GM12878 (cell line): ENCODE results near the gene ASXL2. TPM values are rescaled to one million over a fixed set of nuclear protein-coding genes. Genes with fewer than 3 reads are reported as not detected.

Experiments used
- EED ChIP-seq: sonication (generic); IDR thresholded peaks from 2 replicates; pipeline ENCODE4 v1.6.1; 2016; ENCODE audit warnings: antibody characterized with exemption, low read depth
- KLF5 ChIP-seq: fragments of 450-650 bp; IDR thresholded peaks from 2 replicates; pipeline ENCODE4 v1.6.1; 2014; ENCODE audit warnings: mild to moderate bottlenecking; ENCODE audit not compliant: partially characterized antibody
- MYC ChIP-seq: IDR thresholded peaks from 2 replicates; pipeline ENCODE4 v1.6.1; 2011; ENCODE audit warnings: mild to moderate bottlenecking, low read length, moderate library complexity, inconsistent platforms; ENCODE audit not compliant: insufficient read depth, insufficient replicate concordance, insufficient read length, severe bottlenecking
- POLR2AphosphoS2 ChIP-seq: IDR thresholded peaks from 2 replicates; pipeline ENCODE4 v1.6.1; 2011; ENCODE audit warnings: low read depth, mild to moderate bottlenecking, low read length, improper control_type of control experiment, moderate library complexity
- RB1 ChIP-seq: fragments of 450-650 bp; formaldehyde crosslinking; IDR thresholded peaks from 2 replicates; pipeline ENCODE4 v1.6.1; 2017; ENCODE audit warnings: mild to moderate bottlenecking, borderline replicate concordance
- RUNX3 ChIP-seq: IDR thresholded peaks from 2 replicates; pipeline ENCODE4 v1.6.1; 2012; ENCODE audit warnings: low read length, inconsistent platforms
- SRF ChIP-seq, 2 experiments: IDR thresholded peaks; 2 replicates each; pipeline ENCODE4 v1.6.1; 2011; ENCODE audit warnings: low read depth in 2 of 2, low read length in 2 of 2, mild to moderate bottlenecking in 1 of 2, moderate library complexity in 1 of 2
- YY1 ChIP-seq: IDR thresholded peaks from 2 replicates; pipeline ENCODE4 v1.6.1; 2011; ENCODE audit warnings: low read depth, mild to moderate bottlenecking, low read length
- polyA plus RNA-seq, 11 experiments: library from polyadenylated mRNA; depleted of rRNA in 4 of 11; unstranded in 6 of 11; stranded (reverse) in 5 of 11; fragments of >200 nt; fragmentation: Nextera tagmentation in 4 of 11; fragmentation: Illumina TruSeq in 1 of 11; extraction: Ambion mirVana in 4 of 11; extraction: Trizol in 1 of 11; gene quantifications; 1 replicate in 1 of 11; 2 replicates in 10 of 11; pipeline versions ENCODE4 v1.2.1 to v1.2.3, GENCODE V29; 2011 to 2016; ENCODE audit warnings: inconsistent platforms in 2 of 11, missing spikeins in 2 of 11, low read depth in 1 of 11
- total RNA-seq, 4 experiments: library from RNA; depleted of rRNA in 3 of 4; stranded (reverse); fragments of >200 nt in 3 of 4; fragmentation: Illumina TruSeq in 1 of 4; extraction: Trizol in 1 of 4; gene quantifications; 2 replicates each; pipeline versions ENCODE4 v1.2.1 to v1.2.3, GENCODE V29; 2013 to 2021
- TF ChIP-seq, protein P1 (sequence below): fragments of 450-650 bp; formaldehyde crosslinking; IDR thresholded peaks from 2 replicates; pipeline ENCODE4 v1.4.0; 2020; ENCODE audit warnings: mild to moderate bottlenecking, moderate library complexity
- TF ChIP-seq, protein P2 (sequence below): IDR thresholded peaks from 2 replicates; pipeline ENCODE4 v1.6.1; 2012; ENCODE audit warnings: improper control_type of control experiment, low read depth, low read length; ENCODE audit not compliant: insufficient replicate concordance
- TF ChIP-seq, protein P3 (sequence below): fragments of 450-650 bp; IDR thresholded peaks from 2 replicates; pipeline ENCODE4 v1.6.1; 2017; ENCODE audit warnings: mild to moderate bottlenecking

The ASXL2 gene
- total and polyA plus RNA-seq, 10 of the 15 experiments (the other 5 are each of a cell fraction or from before 2014, with no cell fraction given) = 1.3 to 17.7 (median 5.5) TPM

DNA sequence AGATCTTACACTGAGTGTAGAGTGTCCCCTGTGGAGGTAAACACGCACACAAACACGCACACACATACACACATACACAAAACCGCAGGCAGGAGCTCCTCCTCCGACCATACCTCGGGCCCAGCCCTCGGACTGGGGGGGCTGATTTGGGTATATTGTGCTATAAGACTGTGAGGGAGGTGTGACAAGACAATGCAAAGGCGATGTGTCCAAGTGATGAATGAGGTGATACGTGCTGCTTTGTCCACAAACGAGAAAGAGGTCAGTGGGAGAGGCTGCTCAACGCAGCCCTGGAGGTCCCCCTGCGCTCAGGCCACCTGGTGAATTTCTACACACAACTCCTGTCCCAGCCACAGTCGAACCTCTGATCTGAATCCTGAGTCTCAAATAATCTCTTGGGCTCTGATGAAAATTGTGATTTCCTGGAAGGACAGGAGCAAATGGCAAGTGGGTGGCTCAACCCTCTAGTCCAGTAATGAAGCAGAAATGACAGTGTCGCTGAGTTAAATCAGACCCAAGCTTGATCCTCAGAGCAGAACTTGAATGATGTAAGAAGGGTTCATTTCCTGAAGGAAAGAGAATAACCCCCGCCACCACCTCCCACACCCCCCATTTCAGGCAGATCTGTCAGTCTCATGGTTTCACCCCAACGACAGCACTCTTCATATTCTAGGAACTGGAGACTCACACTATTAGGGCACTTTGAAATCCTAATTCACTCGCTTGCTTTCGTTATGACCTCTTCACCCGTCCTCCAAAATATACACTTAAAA, 48.9 kb upstream of the ASXL2 start (continued):
- TF ChIP-seq, protein P1, sequence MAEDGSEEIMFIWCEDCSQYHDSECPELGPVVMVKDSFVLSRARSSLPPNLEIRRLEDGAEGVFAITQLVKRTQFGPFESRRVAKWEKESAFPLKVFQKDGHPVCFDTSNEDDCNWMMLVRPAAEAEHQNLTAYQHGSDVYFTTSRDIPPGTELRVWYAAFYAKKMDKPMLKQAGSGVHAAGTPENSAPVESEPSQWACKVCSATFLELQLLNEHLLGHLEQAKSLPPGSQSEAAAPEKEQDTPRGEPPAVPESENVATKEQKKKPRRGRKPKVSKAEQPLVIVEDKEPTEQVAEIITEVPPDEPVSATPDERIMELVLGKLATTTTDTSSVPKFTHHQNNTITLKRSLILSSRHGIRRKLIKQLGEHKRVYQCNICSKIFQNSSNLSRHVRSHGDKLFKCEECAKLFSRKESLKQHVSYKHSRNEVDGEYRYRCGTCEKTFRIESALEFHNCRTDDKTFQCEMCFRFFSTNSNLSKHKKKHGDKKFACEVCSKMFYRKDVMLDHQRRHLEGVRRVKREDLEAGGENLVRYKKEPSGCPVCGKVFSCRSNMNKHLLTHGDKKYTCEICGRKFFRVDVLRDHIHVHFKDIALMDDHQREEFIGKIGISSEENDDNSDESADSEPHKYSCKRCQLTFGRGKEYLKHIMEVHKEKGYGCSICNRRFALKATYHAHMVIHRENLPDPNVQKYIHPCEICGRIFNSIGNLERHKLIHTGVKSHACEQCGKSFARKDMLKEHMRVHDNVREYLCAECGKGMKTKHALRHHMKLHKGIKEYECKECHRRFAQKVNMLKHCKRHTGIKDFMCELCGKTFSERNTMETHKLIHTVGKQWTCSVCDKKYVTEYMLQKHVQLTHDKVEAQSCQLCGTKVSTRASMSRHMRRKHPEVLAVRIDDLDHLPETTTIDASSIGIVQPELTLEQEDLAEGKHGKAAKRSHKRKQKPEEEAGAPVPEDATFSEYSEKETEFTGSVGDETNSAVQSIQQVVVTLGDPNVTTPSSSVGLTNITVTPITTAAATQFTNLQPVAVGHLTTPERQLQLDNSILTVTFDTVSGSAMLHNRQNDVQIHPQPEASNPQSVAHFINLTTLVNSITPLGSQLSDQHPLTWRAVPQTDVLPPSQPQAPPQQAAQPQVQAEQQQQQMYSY (CRISPR knock-in tag) = no peak
- TF ChIP-seq SRF (IDR thresholded peaks at IDR 0.05; ENCODE audit: low read depth in 2 of 2, low read length in 2 of 2) = no peak
- TF ChIP-seq KLF5 = no peak
- TF ChIP-seq POLR2AphosphoS2 = no peak
- TF ChIP-seq, protein P2, sequence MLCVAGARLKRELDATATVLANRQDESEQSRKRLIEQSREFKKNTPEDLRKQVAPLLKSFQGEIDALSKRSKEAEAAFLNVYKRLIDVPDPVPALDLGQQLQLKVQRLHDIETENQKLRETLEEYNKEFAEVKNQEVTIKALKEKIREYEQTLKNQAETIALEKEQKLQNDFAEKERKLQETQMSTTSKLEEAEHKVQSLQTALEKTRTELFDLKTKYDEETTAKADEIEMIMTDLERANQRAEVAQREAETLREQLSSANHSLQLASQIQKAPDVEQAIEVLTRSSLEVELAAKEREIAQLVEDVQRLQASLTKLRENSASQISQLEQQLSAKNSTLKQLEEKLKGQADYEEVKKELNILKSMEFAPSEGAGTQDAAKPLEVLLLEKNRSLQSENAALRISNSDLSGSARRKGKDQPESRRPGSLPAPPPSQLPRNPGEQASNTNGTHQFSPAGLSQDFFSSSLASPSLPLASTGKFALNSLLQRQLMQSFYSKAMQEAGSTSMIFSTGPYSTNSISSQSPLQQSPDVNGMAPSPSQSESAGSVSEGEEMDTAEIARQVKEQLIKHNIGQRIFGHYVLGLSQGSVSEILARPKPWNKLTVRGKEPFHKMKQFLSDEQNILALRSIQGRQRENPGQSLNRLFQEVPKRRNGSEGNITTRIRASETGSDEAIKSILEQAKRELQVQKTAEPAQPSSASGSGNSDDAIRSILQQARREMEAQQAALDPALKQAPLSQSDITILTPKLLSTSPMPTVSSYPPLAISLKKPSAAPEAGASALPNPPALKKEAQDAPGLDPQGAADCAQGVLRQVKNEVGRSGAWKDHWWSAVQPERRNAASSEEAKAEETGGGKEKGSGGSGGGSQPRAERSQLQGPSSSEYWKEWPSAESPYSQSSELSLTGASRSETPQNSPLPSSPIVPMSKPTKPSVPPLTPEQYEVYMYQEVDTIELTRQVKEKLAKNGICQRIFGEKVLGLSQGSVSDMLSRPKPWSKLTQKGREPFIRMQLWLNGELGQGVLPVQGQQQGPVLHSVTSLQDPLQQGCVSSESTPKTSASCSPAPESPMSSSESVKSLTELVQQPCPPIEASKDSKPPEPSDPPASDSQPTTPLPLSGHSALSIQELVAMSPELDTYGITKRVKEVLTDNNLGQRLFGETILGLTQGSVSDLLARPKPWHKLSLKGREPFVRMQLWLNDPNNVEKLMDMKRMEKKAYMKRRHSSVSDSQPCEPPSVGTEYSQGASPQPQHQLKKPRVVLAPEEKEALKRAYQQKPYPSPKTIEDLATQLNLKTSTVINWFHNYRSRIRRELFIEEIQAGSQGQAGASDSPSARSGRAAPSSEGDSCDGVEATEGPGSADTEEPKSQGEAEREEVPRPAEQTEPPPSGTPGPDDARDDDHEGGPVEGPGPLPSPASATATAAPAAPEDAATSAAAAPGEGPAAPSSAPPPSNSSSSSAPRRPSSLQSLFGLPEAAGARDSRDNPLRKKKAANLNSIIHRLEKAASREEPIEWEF = no peak
- TF ChIP-seq RB1 = no peak
- TF ChIP-seq, protein P3, sequence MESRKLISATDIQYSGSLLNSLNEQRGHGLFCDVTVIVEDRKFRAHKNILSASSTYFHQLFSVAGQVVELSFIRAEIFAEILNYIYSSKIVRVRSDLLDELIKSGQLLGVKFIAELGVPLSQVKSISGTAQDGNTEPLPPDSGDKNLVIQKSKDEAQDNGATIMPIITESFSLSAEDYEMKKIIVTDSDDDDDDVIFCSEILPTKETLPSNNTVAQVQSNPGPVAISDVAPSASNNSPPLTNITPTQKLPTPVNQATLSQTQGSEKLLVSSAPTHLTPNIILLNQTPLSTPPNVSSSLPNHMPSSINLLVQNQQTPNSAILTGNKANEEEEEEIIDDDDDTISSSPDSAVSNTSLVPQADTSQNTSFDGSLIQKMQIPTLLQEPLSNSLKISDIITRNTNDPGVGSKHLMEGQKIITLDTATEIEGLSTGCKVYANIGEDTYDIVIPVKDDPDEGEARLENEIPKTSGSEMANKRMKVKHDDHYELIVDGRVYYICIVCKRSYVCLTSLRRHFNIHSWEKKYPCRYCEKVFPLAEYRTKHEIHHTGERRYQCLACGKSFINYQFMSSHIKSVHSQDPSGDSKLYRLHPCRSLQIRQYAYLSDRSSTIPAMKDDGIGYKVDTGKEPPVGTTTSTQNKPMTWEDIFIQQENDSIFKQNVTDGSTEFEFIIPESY = no peak
- peak; percentile 33; the same call in 1 of the 2 replicates for TF ChIP-seq RUNX3
- TF ChIP-seq EED = 0 out of 2 replicates have a peak, but pooled peaks have one; percentile 53
- TF ChIP-seq MYC = no peak
- no peak for TF ChIP-seq YY1
